DOHH2 (cell line): ENCODE data around the gene LMO3.

ENCODE experiments used
- CTCF ChIP-seq: fragments of 200-600 bp; sonication (generic); IDR thresholded peaks from one replicate; pipeline ENCODE4 v1.5.1; 2014; ENCODE audit warnings: antibody characterized with exemption, mild to moderate bottlenecking, low read depth, low read length; ENCODE audit not compliant: poor library complexity, severe bottlenecking
- EZH2phosphoT487 ChIP-seq: fragments of 200-600 bp; sonication (generic); IDR thresholded peaks from 2 replicates; pipeline ENCODE4 v1.6.1; 2017; ENCODE audit warnings: borderline replicate concordance, mild to moderate bottlenecking, antibody characterized with exemption, low read length, moderate library complexity, mixed read lengths

- TF ChIP-seq CTCF = no peak
- no peak for TF ChIP-seq EZH2phosphoT487
Observed at GRCh38 chr12:16581416-16581815, 24.5 kb downstream of the LMO3 start.
